ENCODE data around the gene CPA5. TPM values are rescaled to one million over a fixed set of nuclear protein-coding genes. Genes with fewer than 3 reads are reported as not detected.
A peak's percentile ranks its signal among the peaks of the same experiment; 100 is the strongest.

CPA5 gene
- total RNA-seq, 1 donor from 2014 or later: not detected

DNA sequence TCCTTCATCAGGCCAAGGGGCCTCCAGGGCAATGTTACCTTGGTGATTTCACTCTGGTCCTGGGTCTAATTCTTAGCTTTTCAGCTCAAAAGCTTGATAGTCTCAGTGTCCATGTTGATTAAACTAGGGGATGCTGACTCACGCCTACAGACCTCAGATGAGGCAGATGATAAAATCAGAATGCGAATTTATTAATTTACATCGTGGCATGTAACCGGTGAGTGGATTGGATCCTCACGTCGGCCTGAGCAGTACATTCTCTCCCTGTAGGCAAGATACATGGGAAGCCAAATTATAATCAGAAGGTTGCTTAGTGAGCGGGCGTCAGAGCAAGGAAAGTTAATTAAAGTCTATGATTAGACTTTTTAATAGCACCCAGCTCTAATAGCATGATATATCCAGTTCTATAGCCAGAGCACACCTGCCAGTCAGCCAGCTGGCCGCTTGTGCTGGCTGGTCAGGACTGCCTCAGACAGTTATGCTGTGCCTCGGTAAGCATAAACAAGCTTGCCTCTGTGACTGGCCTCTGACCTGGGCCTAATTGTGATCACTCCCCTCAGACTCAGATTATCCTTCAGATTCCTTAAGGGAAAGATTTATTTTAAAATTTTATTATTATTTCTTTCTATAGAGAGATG is 20.2 kb upstream of the CPA5 start:
- FAIRE-seq (no peak), DNase-seq (ENCODE audit: low read depth) (no peak)
- Histone ChIP-seq H3K4me3 (ENCODE audit: low read depth, low read length) (no peak overlapping the region), H3K36me3 (ENCODE audit: control insufficient read depth, insufficient read depth, low read length) (no peaks in the 10 kb centered on the region), H3K27me3 (ENCODE audit: control insufficient read depth, insufficient read depth, low read length) (no peaks in the 10 kb centered on the region)
- no peak for TF ChIP-seq CTCF (IDR thresholded peaks at IDR 0.05; ENCODE audit: insufficient read depth, low read length, severe bottlenecking)

DNA sequence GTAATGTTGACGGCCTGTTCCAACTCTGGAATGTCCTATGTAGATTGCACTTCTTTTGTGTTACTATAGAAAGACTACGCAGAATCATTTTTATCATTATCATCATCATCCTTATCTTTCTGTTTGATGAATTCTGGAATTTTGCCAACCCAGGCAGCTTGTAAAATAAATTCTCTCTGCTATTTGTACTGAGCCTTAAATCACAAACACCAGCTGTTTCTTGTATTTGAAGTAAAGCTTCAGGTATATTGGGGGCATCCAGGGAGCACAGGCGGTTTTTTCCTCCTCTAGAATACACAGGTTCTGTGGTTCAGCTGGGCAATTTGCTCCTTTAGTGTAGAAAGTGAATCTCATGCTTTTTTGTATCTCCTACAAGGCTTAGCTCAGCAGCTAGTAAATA is 14.9 kb upstream of the CPA5 start:
- Histone ChIP-seq H3K27me3 (ENCODE audit: control insufficient read depth, insufficient read depth, low read length) (no peaks in the 10 kb centered on the region), H3K4me3 (ENCODE audit: low read depth, low read length) (no peak overlapping the region), H3K36me3 (ENCODE audit: control insufficient read depth, insufficient read depth, low read length) (no peaks in the 10 kb centered on the region)
- DNase-seq (ENCODE audit: low read depth): no peak
- FAIRE-seq: no peak
- TF ChIP-seq CTCF (IDR thresholded peaks at IDR 0.05; ENCODE audit: insufficient read depth, low read length, severe bottlenecking): no peak

DNA sequence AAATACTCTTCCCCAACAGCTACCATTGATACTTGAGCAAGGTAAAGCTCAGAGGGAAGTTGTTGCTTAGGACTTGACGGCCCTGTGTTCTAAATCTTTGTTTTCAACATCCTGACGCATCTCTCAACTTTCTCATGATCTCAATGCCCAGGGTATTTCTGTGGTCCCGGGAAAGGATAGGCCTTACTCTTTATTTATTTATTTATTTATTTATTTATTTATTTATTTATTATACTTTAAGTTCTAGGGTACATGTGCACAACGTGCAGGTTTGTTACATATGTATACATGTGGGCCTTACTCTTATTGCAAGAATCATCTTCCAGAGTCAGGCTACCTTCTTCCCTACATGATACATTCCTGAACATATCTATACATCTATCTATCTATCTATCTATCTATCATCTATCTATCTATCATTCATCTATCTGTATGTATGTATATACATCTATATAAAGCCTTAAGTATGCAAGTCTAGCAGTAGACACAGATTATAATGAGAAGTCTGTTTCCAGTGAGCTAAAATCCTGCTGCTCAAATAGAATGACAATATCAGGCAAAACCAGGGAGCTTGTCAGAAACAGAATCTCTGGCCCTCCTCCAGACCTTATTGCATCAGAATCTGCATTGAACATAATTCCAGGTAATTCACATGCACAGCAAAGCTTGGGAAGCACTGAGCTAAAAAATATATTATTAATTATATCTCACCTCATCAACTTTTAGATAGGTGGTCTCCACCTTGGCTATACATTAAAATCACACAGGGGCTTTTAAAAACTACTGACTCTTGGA is 12.2 kb upstream of the CPA5 start:
- Histone ChIP-seq H3K27me3 (ENCODE audit: control insufficient read depth, insufficient read depth, low read length) (no peaks in the 10 kb centered on the region), H3K36me3 (ENCODE audit: control insufficient read depth, insufficient read depth, low read length) (no peaks in the 10 kb centered on the region), H3K4me3 (ENCODE audit: low read depth, low read length) (no peak overlapping the region)
- FAIRE-seq (no peak), DNase-seq (ENCODE audit: low read depth) (peak; percentile 24)
- no peak for TF ChIP-seq CTCF (IDR thresholded peaks at IDR 0.05; ENCODE audit: insufficient read depth, low read length, severe bottlenecking)

DNA sequence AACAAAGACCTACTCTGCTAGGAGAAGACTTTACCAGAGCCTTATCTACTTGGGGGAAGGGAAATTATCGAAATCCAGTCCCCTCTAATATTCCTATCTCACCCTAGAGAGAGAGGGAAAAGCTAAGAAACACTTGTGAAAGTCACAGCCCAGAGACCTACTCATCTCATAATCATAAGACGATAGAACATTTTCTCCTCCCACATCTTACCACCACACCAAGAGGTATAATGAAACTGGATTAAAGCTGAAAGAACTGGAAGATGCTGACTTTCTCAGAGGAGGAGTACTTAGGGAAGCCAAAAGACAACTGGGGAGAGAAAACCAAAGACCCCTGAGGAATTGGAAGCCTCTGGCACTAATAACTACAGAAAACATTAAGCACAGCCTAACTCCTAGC is 10.8 kb upstream of the CPA5 start:
- FAIRE-seq (no peak), DNase-seq (ENCODE audit: low read depth) (no peak)
- no peak for TF ChIP-seq CTCF (IDR thresholded peaks at IDR 0.05; ENCODE audit: insufficient read depth, low read length, severe bottlenecking)
- Histone ChIP-seq H3K36me3 (ENCODE audit: control insufficient read depth, insufficient read depth, low read length) (no peaks in the 10 kb centered on the region), H3K27me3 (ENCODE audit: control insufficient read depth, insufficient read depth, low read length) (no peaks in the 10 kb centered on the region), H3K4me3 (ENCODE audit: low read depth, low read length) (no peak overlapping the region)

- H3K4me3 ChIP-seq (ENCODE audit: low read depth, low read length): no peak overlapping the region
- no peaks in the 10 kb centered on the region for H3K27me3 ChIP-seq (ENCODE audit: control insufficient read depth, insufficient read depth, low read length)
- H3K36me3 ChIP-seq (ENCODE audit: control insufficient read depth, insufficient read depth, low read length): no peaks in the 10 kb centered on the region
- TF ChIP-seq CTCF (IDR thresholded peaks at IDR 0.05; ENCODE audit: insufficient read depth, low read length, severe bottlenecking): no peak
- DNase-seq (ENCODE audit: low read depth) (no peak), FAIRE-seq (no peak)
These were observed 10.3 kb upstream of the CPA5 start for GRCh38 chr7:130334274-130334673.

All from bronchial epithelial cell (primary cell).